Stimulated activated CD8-positive, alpha-beta memory T cell treated with anti-CD3 and anti-CD28 coated beads, Interleukin-12 subunit alpha, Interleukin-12 subunit beta, amount 100 ng/mL, for 4 hours (primary cell): ENCODE results near the gene DRAXIN.
A peak's percentile ranks its signal among the peaks of the same experiment; 100 is the strongest.

Experiments used
- DNase-seq: peaks from one replicate; pipeline ENCODE4 v3.0.0-alpha.2; 2020; ENCODE audit warnings: low read depth

The DRAXIN gene

GRCh38 chr1:11657654-11658053 is 33.9 kb upstream of the DRAXIN start:
- no peak for DNase-seq

GRCh38 chr1:11658542-11658941 is 33.0 kb upstream of the DRAXIN start:
- no peak for DNase-seq

DNA sequence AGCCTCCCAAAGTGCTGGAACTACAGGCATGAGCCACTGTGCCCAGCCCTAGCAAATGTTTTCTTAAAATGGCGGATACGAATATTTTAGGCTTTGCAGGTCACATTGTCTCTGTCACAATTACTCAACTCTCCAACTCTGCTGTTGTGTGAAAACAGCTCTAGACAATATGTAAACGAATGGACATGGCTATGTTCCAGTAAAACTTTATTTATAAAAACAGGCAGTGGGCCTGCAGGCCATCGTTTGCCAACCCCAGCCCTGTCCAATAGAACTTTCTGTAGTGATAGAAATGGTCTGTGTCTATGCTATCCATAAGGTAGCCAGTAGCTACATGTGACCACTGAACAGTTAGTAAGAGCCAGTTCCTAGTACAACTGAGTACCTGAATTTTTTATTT is 31.8 kb upstream of the DRAXIN start:
- DNase-seq, result no peak

DNA sequence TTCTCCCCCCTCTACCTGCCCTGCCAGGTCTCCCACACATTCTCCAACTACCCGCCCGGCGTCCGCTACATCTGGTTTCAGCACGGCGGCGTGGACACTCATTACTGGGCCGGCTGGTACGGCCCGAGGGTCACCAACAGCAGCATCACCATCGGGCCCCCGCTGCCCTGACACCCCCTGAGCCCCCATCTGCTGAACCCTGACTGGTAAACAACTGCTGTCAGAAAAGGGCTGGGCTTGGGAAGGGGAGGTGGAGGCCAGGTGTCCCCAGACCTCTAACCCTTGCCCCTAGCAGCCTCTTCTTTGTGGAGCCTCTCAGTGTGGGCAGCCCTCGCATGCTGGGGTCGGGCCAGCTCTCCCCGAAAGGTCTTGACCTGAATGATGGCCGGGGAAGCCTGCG is 30.4 kb upstream of the DRAXIN start:
- no peak for DNase-seq

DNA sequence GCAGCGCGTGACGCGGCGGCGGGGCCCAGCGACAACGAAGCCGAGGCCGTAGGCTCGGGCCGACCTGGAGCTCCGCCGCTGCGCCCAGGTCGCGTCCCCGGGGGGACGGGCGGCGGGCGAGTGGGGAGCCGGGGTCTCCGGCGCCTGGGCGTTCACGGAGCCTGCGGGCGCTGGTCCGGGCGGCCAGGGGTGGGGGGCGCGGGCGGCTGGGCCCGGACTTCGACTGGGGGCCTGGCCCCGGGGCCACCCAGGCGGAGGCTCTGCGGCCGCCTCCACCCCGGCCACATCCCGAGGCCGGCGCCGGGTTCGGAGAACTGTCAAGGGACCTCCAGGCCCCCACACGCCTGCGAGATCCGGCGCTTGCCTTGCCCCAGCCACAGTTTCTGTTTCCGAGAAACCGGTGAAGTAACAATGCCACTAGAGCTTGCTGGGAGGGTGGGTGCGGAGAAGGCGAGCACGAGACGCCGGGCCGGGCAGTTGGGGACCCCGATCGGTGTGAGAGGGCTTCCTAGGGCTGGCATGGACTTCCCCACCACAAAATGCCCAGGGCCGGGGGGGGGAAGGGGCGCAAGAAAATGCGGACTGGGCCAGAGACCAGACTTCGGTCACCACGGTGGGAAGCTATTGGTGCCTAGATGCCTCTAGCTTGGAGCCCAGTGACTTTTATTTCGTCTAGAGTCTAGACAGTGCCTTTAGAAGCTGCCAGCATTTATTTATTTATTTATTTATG is 27.0 kb upstream of the DRAXIN start:
- peak; percentile 55 for DNase-seq

DNA sequence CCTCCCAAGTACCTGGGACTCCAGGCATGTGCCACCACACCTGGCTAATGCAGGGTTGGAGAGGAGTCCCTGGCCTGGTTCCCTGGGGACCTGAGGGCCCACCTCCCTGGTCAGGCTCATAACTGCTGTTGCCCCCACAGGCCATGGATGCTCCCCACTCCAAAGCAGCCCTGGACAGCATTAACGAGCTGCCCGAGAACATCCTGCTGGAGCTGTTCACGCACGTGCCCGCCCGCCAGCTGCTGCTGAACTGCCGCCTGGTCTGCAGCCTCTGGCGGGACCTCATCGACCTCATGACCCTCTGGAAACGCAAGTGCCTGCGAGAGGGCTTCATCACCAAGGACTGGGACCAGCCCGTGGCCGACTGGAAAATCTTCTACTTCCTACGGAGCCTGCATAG is 23.0 kb upstream of the DRAXIN start:
- DNase-seq, result no peak

DNA sequence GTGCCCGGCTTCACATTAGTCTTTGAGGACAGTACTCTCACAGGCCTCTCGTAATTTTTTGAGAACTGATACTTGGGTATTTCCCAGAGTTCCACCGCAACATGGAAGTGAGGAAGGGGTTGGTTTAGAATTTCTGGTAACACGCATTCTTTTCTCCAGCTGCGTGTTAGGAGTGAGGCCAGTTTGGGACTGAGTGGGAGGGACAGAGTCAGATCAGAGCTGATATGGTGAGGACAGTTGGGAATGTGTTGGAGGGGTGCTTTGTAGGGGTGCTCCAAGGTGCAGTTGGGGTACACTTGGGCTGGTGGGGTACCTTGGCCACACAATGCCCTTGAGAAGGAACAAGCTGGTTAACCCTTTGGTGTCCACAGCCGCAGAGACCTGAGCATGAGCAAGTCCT is 20.8 kb upstream of the DRAXIN start:
- DNase-seq, result no peak

DNA sequence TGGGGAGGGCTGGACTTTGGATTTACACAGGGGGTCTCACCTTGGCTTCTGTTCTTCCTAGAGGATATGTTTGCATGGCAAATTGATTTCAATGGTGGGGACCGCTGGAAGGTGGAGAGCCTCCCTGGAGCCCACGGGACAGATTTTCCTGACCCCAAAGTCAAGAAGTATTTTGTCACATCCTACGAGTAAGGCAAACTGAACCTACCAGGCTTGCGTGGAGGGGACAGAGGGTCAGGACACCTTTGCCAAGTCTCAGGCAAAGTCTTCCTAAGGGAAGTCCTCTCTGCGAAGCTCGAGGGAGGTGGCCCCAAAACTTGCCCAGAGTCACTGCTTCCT is 20.3 kb upstream of the DRAXIN start:
- no peak for DNase-seq

DNA sequence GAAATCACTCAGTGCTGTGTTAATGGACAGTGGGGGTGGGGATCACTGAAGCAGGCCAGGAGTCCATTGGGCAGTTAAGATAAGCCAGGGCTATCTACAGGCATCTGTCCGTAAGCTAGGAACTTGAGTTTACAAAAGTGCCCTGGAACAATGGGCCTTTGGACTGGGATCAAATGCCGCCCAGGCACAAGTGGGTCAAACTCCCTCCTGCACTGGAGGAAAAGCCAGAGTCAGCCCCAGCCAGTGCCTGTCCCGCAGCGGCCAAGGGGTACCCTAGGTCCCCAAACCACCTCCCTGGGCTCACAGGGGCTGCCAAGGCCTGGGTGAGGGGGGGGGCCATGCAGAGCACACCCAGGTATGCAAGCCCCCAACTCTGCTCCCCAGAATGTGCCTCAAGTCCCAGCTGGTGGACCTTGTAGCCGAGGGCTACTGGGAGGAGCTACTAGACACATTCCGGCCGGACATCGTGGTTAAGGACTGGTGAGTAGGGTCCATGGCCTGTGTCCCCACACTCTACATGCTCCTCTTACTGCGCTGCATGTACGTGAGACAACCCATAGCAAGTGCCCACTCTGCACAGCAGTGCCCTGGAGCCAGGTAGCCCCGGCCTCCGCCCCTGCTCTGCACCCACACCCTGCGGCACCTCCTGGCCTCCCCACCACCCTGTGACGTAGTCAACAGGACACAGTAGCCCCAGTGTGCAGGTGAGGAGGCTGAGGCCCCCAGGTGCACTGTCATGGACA is 19.8 kb upstream of the DRAXIN start:
- DNase-seq, result no peak

DNA sequence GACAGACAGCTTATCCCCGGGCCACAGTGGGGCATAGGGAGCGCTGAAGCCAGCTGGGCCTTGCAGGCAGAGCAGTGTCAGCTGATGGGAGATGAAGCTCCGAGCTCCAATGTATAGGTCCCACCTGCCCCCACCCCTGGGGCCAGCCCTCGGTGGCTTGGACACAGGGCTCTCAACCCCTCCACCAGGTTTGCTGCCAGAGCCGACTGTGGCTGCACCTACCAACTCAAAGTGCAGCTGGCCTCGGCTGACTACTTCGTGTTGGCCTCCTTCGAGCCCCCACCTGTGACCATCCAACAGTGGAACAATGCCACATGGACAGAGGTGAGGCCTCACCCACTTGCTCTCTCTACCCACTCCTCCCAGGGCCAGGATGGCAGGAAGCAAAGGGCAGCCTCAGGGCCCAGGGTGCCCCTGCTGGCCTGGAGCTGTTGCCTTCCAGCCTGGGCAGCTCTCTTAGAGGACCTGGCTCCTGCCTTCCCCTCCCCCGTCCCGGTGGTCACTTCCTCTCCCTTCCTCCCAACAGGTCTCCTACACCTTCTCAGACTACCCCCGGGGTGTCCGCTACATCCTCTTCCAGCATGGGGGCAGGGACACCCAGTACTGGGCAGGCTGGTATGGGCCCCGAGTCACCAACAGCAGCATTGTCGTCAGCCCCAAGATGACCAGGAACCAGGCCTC is 18.3 kb upstream of the DRAXIN start:
- DNase-seq, result no peak

DNA sequence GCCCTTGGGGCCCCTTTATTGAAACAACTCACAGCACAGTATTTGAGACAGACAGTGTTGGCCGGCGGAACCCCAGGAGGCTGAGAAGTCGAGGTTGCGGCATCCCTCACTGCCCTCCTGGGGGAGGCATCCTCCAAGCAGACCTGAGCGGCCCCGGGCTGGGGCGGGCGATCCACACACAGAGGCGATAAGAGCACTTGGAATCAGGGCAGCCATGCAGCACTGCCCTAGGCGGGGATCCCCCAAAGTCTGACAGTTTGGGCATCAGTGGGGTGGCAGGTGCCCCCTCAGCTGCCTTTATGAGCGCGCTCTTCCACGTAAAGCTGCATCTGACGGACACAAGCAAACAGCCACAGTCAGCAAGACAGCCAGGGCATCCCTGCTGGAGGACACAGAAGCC is 17.0 kb upstream of the DRAXIN start:
- no peak for DNase-seq

GRCh38 chr1:11675325-11675724 is 16.2 kb upstream of the DRAXIN start:
- no peak for DNase-seq

GRCh38 chr1:11676386-11677103 is 15.0 kb upstream of the DRAXIN start:
- DNase-seq, result no peak

- no peak for DNase-seq
These were observed 13.1 kb upstream of the DRAXIN start for GRCh38 chr1:11678442-11678841.

DNA sequence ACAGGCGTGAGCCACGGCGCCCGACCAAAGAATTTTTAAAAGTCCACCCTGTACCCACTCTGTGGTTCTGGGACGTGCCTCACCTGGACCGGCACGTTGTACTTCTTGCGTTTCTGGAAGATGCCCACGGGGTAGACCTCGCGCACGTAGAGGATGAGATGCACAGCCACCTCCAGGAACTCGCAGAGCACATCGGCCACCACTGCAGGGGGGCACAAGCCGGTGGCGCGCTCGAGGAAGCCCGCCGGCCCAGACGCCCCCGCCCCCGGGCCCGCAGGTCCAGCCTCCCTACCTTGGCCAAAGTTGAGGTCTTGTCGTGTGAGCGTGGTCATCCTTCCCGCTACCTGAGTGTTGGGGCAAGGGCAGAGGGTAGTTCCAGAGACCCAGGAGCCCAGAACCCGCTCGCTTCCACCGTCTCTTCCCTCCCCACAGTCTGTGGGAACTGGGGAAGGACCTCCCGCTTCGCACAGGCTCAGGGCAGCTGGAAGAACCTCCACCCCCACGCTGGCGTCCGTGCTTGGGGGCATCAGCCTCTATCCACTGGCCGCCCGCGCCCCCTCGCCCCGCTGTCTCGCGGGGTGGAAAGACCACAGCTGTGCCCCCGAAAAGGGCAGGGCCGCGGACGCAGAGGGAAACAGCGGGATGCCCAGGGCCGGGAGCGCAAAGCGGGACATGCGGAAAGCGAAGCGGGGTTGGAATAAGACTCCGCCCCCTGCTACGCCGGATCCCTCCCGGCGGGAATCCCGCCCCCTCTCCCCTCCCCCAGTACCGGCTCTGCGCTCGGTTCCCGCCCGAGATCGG is 11.0 kb upstream of the DRAXIN start:
- no peak for DNase-seq

DNA sequence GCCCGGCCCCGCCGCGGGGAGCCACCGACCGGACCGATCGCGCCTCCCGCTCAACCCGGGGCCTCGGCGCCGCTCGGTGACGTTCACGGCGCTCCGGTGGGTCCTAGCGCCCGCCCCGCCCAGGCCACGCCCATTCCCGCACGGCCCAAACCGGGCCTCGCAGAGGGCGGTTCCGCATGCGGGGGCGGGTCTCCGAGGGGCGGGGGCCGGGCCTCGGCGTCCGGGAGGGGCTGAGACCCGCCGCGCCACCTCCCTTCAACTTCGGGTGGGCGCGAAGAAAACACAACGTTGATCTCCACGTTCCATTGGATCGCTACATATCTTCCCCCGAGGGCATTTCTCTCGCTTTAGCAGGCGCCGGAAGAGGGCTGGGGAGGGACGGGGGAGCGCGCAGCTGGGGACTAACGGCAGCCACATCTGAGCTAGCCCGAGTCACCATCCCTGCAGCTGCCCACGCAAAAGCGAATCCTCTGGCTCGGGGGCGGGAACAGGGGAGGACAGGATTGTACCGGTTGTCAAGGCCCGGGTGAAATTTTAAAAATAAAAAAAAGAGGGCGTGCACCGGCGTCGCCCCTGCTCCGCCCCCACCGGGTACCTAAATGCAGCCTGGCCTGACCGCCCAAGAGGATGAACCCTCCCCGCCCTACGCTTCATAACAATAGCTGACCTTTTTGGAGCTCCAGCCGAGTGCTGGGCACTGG is 10.3 kb upstream of the DRAXIN start, which contains the start of gene MAD2L2:
TSS of gene MAD2L2 (minus strand) at position 78 of the 701 bp plus-strand sequence. CDS start 547 bp downstream, outside the sequence.
- peak; percentile 86 for DNase-seq

DNA sequence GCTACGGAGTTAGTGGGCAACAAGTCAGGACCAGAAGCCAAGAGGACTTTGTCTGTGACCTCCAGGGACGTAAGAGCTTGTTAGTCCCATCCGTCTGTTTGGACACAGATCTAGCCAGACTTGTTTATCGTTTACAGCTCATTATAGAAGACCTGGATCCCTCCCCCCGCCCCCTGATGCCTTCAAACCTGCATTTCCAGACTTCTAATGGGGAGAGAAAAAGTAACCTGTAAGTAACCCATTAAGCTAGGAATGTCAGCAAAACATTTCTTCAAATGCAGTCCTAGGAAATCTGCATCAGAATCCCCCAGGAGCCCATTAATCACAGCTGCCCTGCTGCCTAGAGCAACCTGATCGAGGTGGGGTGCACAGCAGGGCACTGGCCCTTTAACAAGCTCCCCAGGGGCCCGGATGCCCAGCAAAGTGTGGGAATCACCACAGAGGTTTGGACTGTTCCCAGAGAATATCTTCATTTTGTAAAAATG is 9.2 kb upstream of the DRAXIN start:
- DNase-seq, result no peak

DNA sequence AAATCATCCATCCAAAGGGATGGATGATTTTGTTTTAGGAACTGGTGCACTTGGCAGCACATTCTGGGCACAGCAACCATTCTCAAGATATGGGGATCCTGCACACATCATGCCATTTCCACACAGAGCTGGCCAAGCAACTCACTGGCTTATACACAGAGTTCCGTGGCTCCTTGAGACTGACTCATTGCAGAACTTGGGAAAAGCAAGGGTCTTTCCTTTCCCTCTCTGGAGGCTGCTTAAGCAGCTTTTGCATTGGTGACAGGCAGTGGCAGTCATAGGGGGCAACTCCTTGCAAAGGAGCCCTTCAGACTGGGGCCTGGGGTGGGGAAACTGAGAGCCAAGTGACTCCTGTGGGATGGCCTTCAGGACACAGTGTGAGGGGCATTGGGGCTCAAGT is 8.7 kb upstream of the DRAXIN start:
- no peak for DNase-seq

- no peak for DNase-seq
These were observed 7.4 kb upstream of the DRAXIN start for GRCh38 chr1:11684070-11684469.

- no peak for DNase-seq
These were observed 6.2 kb upstream of the DRAXIN start for GRCh38 chr1:11685210-11685752.

DNA sequence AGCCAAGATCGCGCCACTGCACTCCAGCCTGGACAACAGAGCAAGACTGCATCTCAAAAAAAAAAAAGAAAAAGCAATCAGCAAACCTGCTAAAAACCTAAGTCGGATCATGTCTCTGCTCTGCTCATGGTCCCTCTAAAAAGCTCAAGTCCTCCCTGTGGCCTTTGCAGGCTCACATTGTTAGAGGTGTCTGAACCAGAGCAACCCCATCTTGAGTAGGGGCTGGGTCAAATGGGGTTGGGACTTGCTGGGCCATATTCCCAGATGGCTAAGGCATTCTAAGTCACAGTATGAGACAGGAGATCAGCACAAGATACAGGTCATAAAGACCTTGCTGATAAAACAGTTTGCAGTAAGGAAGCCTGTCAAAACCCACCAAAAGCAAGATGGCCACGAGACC is 3.0 kb upstream of the DRAXIN start:
- DNase-seq, result no peak
